Measurements from ENCODE around the gene PSD4.

- TF ChIP-seq, protein P1, sequence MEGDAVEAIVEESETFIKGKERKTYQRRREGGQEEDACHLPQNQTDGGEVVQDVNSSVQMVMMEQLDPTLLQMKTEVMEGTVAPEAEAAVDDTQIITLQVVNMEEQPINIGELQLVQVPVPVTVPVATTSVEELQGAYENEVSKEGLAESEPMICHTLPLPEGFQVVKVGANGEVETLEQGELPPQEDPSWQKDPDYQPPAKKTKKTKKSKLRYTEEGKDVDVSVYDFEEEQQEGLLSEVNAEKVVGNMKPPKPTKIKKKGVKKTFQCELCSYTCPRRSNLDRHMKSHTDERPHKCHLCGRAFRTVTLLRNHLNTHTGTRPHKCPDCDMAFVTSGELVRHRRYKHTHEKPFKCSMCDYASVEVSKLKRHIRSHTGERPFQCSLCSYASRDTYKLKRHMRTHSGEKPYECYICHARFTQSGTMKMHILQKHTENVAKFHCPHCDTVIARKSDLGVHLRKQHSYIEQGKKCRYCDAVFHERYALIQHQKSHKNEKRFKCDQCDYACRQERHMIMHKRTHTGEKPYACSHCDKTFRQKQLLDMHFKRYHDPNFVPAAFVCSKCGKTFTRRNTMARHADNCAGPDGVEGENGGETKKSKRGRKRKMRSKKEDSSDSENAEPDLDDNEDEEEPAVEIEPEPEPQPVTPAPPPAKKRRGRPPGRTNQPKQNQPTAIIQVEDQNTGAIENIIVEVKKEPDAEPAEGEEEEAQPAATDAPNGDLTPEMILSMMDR (conservative IDR thresholded peaks at IDR 0.05; ENCODE audit: low read depth, low read length) = no peak
- TF ChIP-seq EZH2 (IDR thresholded peaks at IDR 0.05; ENCODE audit: borderline replicate concordance, low read depth, low read length, poor library complexity, severe bottlenecking) = no peak
Observed at GRCh38 chr2:113164215-113164929, 9.4 kb upstream of the PSD4 start.
